ENCODE data around the gene SUGP2.

Gene SUGP2

GRCh38 chr19:19059837-19060611 is 26.7 kb upstream of the SUGP2 start:
- no peak for DNase-seq (ENCODE audit: low read depth in 2 of 3, low spot score in 2 of 3)

DNA sequence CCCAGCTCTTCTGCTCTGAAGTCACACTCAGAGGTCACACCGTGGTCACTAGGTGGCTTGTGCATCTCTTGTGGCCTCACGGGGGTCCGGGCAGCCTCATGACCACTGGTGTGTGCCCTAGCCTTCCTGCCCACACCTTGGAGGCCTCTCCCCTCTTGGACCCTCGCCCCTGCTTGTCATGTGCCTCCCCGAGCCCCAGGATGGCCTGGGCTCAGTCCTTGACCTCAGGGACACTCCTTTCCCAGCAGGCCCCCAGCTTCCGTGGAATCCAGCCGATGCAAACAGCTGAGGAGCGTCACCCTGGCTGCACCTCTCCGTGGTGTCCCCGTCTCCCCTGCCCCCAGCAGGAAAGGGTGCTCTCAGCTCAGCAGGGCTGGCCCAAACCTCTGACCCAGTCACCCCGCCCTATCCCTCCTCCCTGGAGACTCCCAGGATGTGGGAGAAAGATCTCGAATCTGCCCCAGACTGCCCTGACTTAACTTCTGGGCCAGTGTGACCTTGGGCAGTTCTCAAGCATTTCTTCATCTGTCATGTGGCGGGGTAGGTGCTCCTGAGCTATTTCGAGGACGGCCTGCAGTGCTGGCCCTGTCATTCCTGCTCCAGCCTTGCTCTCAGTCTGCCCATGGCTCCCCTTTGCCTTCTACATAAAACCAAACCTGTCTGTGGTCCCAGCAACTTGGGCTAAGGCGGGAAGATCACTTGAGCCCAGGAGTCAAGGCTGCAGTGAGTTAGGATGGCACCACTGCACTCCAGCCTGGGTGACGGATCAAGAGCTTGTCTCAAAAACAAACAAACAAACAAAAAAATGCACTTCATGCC is 25.9 kb upstream of the SUGP2 start:
- no peak for DNase-seq (ENCODE audit: low read depth in 2 of 3, low spot score in 2 of 3)

- DNase-seq (ENCODE audit: low read depth in 2 of 3, low spot score in 2 of 3) = no peak
Measured at GRCh38 chr19:19057720-19058119, 24.4 kb upstream of the SUGP2 start.

DNA sequence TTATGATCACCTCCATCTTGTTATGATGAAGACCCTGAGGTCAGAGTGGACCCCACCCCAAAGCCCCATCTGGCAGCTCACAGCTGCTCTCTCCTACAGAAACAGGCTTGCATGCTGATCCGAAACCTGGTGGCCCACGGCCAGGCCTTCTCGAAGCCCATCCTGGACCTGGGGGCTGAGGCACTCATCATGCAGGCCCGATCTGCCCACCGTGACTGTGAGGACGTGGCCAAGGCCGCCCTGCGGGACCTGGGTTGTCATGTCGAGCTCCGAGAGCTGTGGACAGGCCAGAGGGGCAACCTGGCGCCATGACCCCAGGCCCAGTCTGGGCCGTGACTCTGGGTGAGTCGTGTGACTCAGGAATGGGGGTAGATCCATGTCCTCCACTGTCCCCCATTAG is 24.0 kb upstream of the SUGP2 start:
- DNase-seq (ENCODE audit: low read depth in 2 of 3, low spot score in 2 of 3) = no peak

DNA sequence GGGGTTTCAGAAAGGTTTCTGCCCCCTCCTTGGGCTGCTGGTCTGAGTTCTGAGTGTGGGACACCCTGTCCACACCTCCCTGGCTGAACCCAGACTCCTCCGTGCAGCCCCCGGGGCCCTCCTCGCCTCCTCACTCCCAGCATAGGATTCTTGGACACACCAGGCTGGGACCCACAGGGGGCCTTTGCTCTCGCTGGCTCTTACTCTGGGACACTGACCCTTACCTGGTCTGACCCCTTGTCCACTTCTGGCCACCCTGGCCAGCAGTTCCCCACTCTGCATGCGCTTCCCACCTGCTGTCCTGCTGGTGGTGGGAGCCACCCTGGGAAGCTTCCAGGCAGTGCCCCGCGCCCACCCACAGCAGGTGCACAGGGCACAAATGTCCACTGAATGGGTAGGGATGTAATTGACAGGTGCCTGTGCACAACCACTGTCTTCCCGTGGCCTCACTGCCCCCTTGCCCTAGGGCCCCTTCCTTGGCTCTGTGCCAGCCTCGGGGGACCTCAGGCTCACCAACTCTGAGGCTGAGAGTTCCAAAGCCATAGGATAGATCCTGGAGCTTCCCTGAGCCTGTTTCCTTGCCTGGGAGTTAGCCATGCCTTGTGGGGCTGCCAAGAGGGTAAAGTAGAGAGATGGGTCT is 23.4 kb upstream of the SUGP2 start:
- DNase-seq (ENCODE audit: low read depth in 2 of 3, low spot score in 2 of 3) = no peak

DNA sequence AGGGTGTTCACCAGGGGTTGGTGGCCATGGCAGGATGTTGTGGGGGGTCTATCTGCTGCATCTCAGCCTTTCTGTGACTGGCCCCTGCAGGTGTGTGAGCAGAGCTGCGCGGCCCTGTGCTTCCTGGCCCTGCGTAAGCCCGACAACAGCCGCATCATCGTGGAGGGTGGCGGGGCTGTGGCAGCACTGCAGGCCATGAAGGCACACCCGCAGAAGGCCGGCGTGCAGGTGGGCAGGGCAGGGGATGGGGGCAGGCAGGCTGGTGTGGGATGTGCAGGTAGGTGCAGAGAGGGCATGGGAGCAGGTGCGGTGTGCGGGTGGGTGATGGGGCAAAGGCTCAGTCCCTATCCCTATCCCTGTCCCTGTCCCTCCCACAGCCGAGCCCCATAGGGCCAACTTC is 22.4 kb upstream of the SUGP2 start:
- no peak for DNase-seq (ENCODE audit: low read depth in 2 of 3, low spot score in 2 of 3)

DNA sequence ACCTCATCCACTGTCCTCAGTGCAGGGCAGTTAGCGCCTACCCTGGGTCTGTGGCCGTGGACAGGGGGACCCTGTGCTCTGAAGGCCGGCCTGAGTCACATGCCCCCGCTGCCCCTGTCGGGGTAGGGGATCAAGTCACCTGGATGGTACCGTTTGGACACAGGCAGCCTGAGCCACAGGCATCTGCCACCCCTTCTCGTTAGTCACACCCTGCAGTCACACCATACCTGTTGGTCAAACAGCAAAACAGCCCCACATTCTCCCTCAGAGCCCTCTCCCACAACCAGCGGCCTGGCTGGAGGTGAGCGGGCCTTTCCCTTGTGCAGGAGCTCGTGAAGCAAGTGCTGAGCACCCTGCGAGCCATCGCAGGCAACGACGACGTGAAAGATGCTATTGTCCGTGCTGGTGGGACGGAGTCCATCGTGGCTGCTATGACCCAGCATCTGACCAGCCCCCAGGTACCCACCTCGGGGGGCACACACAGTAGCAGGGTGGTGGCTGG is 21.7 kb upstream of the SUGP2 start:
- no peak for DNase-seq (ENCODE audit: low read depth in 2 of 3, low spot score in 2 of 3)

DNA sequence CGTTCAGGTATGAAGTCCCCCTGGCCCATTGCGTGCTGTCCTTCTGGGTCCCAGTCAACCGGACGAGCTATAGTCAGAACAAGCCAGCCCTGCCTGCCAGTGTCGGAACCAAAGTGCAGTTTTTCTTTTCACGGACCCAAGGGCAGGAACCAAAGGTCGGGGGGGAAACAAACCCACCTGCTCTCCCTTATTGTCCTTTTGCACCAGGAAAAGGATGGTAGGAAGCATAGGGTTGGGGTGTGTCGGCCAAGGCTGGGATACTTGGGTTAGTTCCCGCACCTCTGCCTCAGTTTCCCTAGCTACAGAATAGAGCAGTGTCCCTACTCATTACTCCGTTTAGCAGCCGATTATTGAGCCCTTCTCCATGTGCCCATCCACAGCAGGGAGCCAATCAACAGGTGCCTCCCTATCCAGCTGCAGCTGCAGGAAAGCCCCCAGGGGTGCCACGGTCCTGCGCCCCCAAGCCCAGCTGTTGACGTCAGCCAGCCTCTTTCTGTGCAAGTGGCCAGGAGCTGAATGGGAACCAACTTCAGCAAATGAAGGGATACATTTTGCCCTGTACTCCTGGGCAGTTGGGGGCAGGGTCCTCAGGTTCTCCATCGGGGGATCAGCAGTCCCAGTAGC is 21.1 kb upstream of the SUGP2 start:
- no peak for DNase-seq (ENCODE audit: low read depth in 2 of 3, low spot score in 2 of 3)

GRCh38 chr19:19053508-19054314 is 20.4 kb upstream of the SUGP2 start:
- peak in 1 of 3 experiments; percentile 19 for DNase-seq (ENCODE audit: low read depth in 2 of 3, low spot score in 2 of 3)

DNA sequence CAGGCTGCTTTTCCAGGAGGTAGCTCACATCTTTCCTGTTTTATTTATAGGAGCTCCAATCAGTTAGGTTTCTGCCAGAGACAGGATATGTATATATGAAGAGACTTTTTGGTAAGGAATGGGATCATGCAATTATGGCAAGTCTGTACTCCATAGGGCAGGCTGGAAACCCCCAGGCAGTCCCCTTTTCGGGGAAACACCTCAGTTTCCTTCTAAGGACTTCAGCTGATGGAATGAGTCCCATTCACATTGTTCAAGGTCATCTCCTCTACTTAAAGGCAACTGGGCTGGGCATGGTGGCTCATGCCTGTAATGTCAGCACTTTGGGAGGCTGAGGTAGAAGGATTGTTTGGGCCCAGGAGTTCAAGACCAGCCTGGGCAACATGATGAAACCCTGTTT is 19.6 kb upstream of the SUGP2 start:
- no peak for DNase-seq (ENCODE audit: low read depth in 2 of 3, low spot score in 2 of 3)

- no peak for DNase-seq (ENCODE audit: low read depth in 2 of 3, low spot score in 2 of 3)
Measured at GRCh38 chr19:19051478-19052213, 18.3 kb upstream of the SUGP2 start.

GRCh38 chr19:19050731-19051130 is 17.4 kb upstream of the SUGP2 start:
- no peak for DNase-seq (ENCODE audit: low read depth in 2 of 3, low spot score in 2 of 3)

DNA sequence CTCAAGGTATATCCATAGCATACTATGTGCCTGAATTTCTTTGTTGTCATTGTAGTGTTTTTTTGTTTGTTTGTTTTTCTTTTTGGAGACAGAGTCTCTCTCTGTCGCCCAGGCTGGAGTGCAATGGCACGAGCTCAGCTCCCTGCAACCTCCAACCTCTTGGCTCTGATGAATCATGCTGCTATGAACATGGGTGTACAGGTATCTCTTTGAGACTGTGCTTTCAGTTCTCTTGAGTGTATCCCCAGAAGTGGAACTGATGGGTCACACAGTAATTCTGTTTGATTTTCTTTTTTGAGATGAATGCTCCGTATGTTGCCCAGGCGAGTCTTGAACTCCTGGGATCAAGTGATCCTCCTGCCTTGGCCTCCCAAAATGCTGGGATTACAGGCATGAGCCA is 16.8 kb upstream of the SUGP2 start:
- no peak for DNase-seq (ENCODE audit: low read depth in 2 of 3, low spot score in 2 of 3)

- DNase-seq (ENCODE audit: low read depth in 2 of 3, low spot score in 2 of 3) = no peak
Measured at GRCh38 chr19:19049406-19049805, 16.1 kb upstream of the SUGP2 start.

DNA sequence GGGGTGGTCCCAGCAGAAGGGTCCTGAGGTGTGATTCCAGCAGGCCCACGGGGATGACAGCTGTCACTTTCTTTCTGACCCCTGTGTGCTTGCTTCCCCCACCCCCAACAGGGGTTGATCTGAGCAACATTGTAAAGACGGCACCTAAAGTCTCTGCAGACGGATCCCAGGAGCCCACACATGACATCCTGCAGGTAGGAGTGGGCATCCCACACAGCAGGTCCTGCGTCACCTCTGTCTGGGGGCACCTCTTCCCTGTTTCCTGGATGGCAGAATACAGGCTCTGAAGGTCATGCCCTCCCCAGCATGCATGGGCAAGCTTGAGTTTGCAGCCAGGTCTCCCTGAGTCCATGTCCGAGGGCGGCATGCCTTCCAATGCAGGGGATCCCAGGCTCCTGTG is 10.6 kb upstream of the SUGP2 start:
- DNase-seq (ENCODE audit: low read depth in 2 of 3, low spot score in 2 of 3) = no peak

GRCh38 chr19:19043481-19043880 is 10.2 kb upstream of the SUGP2 start:
- DNase-seq (ENCODE audit: low read depth in 2 of 3, low spot score in 2 of 3) = no peak

- DNase-seq (ENCODE audit: low read depth in 2 of 3, low spot score in 2 of 3) = no peak
Measured at GRCh38 chr19:19042732-19043280, 9.5 kb upstream of the SUGP2 start.

DNA sequence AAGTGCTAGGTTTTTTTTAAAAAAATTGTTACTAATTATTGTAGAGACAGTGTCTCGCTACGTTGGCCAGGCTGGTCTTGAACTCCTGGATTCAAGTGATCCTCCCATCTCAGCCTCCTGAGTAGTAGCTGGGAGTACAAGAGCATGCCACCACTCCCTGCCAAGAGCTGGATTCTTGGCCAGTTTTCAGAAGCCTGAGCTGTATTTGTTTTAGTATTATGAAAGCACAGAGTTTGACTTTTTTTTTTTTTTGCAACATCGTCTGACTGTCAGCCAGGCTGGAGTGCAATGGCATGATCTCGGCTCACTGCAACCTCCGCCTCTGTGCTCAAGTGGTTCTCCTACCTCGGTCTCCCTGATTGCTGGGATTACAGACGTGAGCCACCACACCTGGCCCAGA is 7.1 kb upstream of the SUGP2 start:
- no peak for DNase-seq (ENCODE audit: low read depth in 2 of 3, low spot score in 2 of 3)

GRCh38 chr19:19039901-19040300 is 6.6 kb upstream of the SUGP2 start:
- no peak for DNase-seq (ENCODE audit: low read depth in 2 of 3, low spot score in 2 of 3)

- DNase-seq (ENCODE audit: low read depth in 2 of 3, low spot score in 2 of 3) = peak; percentile 12 to 42 (median 38)
Measured at GRCh38 chr19:19034204-19034624, 897 bp upstream of the SUGP2 start.

Measured in activated CD8-positive, alpha-beta memory T cell treated with anti-CD3 and anti-CD28 coated beads for 48 hours (primary cell).